ENCODE data around the gene CAMK2A.

The CAMK2A gene

DNA sequence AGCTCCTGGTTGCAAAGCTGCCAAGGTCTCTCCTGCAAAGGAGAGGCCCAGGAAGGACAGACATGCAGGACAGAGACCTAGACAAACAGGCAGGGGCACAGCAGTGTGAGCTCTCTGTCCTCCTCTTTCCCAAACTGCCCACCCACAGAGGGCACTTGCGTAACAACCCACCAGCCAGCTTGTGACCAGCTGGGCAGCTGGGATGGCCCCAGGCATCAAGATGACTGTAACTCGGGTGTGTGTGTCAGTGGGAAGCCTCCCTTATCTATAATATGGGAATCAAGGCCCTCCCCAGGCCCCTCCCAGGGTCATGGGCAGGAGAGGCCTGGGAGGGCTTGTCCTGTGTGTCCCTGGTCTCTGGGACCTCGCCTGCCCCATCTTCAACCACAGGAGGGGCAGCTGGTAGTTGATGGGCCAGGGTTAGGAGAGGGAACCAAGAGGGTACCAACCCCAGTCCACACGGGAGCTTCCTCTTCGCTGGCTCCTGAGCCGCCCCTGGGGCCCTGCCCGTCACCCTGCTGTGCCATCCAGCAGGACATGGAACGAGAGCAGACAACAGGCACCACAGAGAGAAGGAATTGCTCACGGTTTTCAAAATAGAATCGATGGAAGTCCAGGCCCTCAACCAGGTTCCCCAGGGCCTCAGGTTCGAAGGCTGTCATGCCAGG is 61.8 kb downstream of the CAMK2A start:
- DNase-seq = no peak

DNA sequence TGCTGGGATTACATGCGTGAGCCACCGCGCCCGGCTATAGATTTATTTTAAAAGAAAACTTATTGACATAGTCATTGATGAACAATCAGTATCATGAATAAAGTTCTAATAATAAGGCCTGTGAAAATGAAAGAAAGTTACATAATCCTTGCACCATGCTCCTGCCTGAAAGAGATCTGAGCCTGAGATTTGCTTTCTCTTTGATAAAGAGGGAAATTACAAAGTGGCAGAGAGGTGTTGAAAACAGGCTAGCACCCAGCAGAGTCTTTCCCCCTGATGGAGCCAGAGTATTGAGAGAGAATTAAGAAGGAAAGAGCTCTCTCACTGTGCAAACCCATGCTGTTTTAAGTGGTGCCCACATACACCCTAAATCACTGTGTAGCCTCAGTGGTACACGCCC is 62.5 kb downstream of the CAMK2A start:
- DNase-seq = no peak

DNA sequence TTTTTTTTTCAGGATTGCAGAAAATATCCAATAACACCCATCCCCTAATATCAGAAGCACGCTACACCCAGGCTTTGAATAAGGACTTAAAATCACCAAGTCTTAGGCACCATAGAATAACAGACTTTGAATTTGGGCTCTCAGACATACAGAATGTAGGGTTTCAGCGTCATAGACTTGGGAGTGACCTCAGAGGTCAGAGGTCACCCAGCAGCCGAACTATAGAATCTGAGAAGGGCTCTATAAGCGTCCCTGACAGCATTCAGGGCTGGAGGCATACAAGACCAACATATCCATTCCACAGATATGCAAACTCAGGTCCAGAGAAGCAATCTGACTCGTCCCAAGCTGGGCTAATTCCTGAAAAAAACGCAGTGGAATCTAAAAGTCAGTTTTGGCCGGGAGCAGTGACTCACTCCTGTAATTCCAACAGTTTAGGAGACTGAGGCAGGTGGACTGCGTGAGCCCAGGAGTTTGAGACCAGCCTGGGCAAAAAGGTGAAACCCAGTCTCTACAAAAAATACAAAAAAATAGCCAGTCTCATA is 65.0 kb downstream of the CAMK2A start:
- DNase-seq = no peak

DNA sequence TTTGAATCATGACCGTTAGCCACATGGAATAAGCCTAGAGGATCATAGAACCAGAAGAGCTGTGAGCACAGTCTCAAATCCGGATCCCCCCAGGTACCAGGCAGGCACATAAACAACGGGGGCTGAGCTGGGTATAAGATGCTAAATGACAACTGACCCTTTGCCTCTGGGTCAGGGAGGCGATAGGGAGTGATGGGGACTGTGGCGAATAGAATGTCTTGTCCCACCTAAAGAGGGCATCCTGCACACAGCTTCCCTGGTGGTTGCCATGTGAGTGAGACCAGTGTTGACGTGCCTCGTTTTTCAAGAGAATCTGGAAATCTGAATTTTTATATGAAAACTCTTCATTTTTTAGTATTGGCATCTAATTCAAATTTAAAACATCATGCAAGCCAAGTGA is 66.1 kb downstream of the CAMK2A start:
- DNase-seq = no peak

DNA sequence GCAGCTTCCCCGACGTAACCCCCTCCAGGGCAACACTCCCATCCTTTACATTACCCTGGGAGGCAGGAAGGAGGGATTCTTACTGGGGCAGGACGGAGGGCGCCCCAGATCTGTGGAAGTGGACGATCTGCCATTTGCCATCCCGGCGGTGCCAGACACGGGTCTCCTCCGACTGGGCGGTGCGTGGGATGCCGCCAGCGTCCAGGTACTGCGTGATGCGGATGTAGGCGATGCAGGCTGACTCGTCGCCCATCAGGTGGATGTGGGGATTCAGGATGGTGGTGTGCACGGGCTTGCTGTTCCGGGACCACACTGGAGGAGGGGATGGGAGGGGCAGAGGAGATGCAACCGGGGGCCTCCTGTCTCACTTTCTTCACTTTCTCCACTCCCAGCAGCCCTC is 66.7 kb downstream of the CAMK2A start:
- no peak for DNase-seq

DNA sequence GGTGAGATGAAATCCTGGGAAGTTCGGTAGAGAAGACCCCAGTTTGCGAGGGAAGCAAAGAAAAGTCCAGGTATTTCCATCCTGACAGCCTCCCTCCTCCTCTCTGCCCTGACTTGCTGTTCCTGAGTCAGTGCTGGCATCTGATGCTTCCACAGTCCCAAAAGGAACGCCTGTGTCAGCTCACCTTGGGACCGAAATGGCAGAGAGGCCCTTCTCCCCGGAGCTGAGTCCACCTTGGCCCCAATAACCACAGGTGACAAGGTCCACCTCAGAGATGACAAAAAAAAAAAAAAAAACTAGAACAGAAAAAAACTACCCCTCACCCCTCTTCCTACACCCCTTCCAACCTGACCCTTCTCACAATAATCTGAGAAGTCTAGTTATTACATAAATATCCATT is 68.1 kb downstream of the CAMK2A start:
- DNase-seq = no peak

DNA sequence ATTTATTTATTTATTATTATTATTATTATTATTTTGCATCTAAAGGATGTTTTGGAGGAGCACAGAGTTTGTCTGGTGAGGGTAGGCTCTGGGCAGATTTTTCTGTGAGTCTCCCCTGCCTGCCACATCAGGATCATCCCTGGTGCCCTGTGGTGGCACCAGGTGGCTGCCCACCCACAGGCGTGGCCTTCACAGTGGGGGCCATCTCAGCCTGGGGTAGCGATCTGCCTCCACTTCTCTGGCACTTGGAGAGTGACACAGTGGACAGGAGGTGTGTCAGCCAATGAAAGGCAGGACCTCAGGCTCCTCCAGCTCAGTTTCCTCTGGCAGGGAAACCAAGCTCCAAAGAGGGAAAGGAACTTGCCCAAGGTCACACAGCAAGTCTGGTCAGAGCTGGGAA is 69.7 kb downstream of the CAMK2A start:
- no peak for DNase-seq

DNA sequence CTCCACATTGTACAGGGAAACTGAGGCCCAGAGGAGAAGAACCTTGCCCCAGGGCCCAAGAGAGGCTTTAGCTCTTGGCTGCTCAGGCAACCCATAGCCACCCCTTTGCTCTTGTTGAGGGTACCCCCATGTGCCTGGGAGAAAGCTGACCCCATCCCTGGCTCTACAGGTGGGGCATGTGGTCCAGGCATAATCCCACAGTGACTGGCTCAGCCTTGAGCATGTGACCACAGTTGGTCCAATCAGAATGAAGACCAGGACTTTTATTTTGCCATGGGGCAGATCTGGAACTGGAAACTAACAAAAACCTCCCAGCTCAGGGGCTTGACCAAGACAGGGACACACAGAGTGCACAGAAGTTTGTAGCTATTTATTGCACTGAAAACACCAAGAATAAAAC is 70.4 kb downstream of the CAMK2A start:
- no peak for DNase-seq

DNA sequence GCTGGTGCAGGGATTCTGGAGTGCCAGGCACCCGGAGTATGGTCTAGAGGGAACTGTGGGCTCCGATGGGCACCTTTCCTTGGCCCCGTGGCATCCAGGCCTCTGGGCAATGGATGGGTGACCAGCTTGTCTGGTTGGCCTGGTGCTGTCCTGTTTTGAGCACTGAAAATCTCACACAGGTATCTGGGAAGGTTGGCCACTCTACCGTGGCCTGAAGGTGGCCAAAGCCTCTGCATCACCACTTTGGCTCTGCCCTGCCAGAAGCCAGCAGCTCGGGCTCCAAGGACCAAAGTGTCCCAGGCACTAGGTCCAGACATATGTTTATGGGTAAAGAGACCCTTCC is 70.9 kb downstream of the CAMK2A start:
- DNase-seq = no peak

DNA sequence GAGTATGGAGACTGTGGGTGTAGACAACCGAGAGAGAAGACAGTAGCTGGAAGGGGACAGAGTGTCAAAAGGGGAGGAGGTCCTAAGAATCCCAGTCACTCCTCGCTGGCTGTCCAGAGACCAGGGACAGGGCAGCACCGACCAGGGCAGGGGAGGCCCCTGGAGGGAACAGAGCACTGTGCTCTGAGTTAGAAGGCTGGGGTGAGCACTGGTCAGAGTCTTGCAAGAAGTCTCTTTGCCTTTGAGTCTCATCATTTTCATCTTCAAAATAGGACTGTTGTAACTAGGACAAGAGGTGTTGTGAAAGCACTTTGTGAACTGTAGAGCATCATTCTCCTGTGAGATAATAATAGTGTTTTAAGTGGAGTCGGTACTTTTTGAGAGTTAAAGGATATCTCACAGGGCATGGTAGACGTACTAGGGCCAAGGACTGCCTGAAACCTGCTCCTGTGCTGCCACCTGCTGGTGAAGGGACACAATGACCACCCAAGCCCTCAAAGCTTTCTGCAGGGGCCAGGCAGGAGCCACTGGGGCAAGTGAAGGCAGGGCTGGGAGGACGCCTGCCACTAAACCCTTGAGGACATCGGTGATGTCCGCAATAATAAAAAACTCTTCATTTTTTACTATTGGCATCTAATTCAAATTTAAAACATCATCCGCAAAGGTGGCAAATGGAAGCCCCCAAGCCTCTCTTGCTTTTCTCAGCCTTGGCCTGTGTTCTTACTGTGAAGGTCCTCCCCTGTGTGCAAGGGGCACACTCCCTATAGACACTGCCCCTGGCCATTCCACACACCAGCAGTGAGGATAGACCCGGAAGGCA is 71.5 kb downstream of the CAMK2A start:
- peak; percentile 39 for DNase-seq

DNA sequence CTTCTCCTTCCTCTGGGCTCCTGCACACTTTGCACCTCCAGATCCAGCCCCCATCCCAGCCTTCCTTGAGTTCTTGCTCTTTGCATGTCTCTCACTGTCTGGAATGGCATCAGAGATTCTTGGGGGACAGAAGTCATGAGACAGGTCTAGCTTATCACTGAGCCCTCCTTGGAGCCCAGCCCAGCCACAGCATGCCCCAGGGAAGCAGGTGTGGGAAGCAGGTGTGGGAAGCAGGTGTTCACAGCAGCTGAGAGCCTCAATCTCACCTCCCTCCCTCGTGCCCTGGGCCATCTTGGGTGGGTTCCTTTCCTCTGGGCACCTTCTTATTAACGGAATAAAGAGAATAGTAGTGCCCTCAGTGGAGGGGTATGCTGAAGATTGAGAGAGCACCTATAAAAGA is 72.5 kb downstream of the CAMK2A start:
- no peak for DNase-seq

DNA sequence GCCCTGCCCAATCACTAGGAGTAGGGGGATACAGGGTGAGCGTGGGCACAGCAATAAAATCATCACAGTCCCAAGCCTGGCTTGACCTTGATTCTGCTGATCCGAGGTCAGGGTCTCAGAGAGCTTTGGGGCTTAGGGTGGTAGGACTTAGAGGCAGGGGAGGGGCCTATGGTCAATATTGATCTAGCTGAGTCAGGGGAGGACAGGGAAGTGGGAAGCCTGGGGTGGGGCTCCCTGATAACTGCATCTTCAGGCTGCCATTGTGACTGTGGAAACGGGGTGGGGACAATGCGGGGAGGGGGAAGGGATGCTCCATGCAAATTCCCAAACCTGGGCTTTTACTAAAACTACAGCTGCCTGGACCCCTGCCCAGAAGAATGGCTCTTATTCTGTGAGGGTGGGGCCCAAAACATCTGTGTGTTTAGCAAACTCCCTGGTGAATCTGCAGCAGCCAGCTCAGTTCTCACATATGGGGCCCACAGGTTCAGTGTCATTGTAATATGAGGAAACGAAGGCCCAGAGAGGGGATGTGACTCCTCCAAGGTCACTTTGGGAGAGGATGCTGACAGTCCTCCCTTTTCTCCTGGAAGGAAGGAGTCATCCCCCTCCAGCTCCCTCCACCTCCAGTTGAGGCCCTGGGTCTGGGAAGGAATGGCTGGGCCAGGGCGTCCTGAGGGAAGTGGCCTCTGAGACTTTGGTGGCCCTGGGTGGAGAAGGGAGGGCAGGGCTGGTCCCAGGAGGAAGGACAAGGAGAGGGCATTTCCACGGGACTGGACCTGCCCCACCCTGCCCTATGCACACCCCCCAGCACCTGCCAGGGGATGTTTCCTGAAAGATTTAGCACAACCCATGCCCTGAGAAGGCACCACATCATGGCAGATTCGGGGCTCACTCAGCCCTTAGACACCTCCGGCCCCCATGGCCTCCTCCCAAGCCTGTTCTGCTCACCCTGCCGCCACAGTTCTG is 73.3 kb downstream of the CAMK2A start:
- no peak for DNase-seq

DNA sequence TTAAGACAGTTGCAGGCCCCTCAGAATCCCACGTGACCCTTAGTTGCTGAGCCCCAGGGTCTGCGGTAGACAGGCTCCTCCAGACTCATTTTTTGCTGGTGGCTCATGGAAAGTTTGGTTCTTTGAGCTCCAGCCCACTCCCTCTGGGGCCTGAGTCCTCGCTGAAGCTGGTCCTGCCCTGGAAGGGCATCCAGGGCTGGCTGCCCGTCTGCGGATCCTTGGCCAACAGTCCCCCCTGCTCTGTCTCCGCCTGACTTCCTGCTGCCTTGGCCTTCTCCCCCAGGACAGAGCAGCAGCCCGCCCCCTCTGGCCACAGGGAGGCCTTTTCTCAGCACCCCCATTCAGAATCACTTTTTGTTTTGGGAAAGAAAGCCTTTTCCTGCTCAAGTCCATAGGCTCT is 75.3 kb downstream of the CAMK2A start:
- no peak for DNase-seq

DNA sequence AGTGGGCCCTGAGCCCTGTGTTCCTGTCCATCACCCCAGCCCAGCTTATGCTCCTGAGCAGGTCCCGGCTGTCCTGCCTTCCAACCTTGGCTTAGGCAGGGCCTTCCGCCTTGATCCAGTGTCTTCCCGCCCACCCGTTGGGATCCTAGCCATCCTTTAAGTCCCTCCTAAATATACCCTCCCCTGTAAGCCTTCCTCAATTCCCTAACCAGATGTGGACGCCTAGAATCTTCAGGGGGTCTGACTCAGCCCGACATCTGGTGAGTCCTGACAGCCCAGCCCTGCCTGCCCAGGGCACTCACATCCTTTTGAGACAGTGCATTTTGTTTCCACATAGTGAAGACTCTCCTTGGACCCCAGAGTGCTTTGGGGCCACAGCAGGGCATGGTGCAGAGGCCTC is 76.0 kb downstream of the CAMK2A start:
- no peak for DNase-seq

DNA sequence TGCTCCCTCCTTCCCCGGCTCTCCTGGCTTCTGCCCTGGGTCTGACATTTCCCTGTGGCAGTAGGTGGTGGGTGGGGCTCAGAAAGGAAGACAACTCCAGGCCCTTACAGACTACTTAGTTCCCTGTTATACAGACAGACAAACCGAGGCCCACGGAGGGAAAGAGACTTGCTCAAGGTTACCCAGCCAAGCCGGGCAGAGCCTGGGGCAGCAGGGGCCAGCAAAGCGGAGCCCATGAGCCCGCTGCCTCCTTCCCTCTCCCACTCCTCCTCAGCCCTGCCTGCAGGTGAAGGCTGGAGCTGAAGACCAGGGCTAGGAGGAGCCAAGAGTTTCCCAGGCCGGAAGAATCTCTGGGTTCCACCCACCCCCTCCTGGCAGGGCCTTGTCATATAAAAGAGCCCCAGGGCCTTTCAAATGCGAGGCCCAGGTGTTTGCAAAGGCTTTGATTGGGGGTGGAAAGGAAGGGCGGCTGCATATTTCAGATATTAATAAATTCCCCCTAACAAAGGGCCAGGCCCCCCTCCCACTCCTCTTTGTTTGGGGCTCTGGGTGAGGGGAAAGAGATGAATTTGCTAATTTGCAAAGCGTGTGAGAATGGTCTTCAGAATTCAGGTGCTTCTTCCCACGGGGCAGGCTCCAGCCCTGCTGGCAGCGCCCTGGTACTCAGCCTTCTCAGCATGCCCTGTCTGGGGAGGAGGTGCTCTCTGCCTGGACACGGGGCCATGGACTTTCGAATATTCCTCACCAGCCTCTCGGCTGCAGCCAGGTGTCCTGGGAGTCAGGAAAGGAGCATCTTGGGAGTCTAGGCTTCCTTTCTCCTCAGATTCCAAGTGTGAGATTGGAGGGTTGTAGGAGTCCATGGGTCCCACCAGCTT is 78.2 kb downstream of the CAMK2A start:
- no peak for DNase-seq

DNA sequence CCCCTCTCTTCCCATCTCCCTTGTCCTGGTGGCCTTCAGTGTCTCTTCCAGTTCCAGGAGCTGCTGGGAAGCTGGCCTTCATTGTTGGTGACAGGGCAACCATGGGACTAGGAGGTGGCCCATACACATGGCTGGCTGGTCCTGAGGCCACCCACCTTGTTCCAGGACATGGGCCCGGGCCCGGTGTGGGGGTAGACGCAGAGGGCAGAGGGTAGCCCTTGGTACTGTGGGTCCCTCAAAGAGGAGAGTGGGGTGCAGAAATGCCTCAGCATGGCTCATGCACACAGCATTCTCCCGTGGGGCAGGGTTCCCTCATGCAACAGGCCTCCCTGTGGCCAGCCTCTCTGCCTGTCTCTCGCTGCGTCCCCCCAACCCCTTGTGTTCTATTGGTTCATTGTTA is 78.9 kb downstream of the CAMK2A start:
- DNase-seq = no peak

DNA sequence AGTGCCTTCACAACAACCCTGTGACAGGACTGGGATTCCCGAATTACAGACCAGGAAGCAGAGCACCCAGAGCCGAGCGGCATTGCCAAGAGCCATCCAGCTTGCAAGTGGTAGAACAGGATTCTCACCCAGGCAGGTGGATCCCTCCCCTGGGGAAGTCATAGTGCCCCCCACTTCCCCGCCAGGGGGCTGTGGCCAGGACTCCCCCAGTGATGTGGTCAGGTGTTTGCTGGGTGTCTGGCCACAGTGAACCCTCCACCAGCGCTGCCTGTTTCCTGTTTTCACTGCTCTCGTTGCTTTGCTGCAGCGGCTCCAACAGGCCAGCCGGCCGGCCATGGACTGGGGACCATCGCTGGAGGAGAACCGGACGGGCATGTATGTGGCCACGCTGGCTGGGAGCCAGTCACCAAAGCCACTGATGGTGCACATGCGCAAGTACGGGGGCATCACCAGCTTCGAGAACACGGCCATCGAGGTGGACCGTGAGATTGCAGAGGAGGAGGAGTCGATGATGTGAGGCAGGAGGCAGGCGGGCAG is 80.4 kb downstream of the CAMK2A start:
- DNase-seq = no peak

DNA sequence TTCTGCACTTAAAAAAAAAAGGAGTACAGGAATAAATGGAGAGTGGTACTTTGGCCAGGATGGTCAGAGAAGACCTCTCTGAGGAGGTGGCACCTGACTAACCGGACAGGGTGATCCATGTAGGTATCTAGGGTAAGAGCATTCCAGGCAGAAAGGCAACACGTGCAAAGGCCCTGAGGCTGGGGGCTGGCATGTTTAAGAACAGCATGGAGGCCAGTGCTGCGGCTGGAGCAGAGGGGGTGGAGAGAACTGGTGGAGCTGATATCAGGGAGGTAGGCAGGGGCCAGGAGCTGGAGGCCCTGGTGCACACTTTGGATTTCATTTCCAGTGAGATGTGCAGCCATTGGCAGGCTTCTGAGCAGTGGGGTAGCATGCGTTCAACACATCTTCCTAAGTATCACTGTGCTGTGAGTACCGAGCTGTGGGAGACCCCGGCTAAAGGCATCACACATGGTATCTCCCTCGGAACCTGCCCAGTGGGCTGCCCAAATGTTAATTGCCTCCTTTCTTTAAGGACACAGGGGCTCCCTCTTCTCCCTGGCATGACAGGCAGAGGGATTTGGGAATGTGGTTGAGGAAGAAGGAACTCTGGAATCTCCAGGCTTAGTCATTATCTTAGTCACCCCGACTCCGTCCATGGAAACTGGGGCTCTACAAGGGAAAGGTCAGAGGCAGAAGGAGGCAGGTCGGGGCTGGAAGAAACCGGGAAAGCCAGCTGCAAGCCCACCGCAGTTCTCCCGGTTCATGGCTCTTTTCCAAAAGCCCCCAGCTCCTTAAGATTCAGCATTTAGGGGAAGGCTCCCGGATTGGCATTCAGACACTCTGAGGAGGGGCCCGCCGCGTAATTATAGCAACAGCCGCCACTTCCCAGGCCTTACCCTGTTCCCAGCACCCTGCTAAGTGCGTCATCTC is 81.1 kb downstream of the CAMK2A start:
- no peak for DNase-seq

DNA sequence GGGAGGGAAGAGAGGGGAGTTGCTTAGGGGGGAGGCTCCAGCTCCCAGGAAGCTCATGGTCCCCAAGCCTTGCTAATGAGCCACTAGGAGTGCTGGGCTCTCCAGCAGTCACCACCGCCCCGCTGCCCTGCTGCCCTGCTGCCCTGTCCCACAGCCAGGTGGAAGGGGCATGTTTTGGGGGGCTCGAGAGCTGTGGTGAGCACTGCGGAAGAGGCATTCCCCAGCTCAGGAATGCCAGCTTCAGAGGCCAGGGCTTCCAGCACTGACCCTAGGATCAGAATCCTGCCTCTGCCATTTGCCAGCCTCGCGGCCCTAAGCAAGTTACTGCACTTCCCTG is 82.8 kb downstream of the CAMK2A start:
- DNase-seq = no peak

DNA sequence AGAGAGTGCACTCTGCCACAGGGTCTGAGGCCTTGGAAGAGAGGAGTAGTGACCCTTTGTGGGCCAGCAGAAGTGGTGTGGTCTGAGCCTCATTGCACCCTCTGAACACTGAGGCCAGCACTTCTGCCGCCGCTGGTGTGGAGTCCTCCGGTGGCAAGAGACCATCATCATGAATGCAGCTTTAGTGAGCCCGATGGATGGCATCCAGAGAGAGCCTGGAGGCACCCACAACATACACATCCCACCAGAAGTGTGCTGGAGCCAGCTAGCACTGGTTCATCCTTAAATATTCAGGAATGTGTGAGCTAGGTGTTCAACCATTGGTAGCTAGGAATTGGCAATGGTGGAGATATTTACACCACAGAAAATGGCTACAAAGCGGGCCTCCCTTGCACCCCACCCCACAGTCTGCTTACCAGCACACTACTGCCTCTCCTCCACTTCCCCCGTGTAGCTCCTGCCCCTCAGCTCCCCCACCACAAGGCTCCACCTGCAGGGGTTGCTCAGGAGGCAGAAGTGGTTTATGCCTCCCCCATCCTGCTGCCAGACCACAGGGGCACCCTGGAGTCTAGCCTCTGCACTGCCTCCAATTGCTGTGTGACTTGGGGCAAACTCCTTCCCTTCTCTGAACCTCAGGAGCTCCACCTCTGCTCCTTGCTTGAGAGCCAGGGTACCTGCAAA is 83.3 kb downstream of the CAMK2A start:
- DNase-seq = no peak

DNA sequence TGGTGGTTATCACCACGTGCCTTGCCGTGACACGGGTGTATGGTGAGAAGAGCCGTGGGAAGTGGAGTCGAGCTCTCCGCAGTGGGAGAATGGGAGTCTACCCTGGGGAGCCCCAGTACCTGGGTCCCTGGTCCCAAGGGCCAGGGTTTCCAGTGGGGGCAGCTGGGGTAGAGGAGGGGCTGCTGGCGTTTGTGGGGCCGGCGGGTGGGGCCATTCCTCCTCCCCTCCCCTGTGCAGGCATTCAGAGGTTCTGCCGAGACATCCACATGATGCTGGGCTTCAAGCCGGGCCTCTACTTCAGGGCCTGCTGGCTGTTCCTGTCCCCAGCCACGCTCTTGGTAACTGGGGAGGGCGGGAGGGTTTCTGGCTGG is 85.0 kb downstream of the CAMK2A start:
- DNase-seq = no peak
